Left lung (tissue), 10 donors: ENCODE measurements around the gene VEGFD. TPM values are rescaled to one million over a fixed set of nuclear protein-coding genes. Genes with fewer than 3 reads are reported as not detected.

Experiments
- ATAC-seq: fragments of 200-7000 bp; cut with Tn5 transposase; one replicate; pipeline ENCODE4 v1.9.1; 2020; ENCODE audit warnings: moderate library complexity
- DNase-seq, 4 donors: peaks; one replicate each; pipeline ENCODE4 v3.0.0-alpha.2; 2013 to 2020
- H3K27ac ChIP-seq, 2 donors: fragments of 200-600 bp; sonication (generic) in 1 of 2; one replicate each; pipeline versions ENCODE4 v1.5.0 to v1.8.0; 2020 to 2021
- H3K27me3 ChIP-seq, 2 donors: fragments of 200-600 bp; sonication (generic) in 1 of 2; one replicate each; pipeline versions ENCODE4 v1.5.0 to v1.8.0; 2020 to 2021
- H3K36me3 ChIP-seq, 2 donors: fragments of 200-600 bp; sonication (generic) in 1 of 2; one replicate each; pipeline versions ENCODE4 v1.5.0 to v1.8.0; 2020 to 2021
- H3K4me1 ChIP-seq, 2 donors: fragments of 200-600 bp; one replicate each; pipeline ENCODE4 v1.8.0; 2021
- H3K4me3 ChIP-seq, 2 donors: fragments of 200-600 bp; sonication (generic) in 1 of 2; one replicate each; pipeline versions ENCODE4 v1.5.0 to v1.8.0; 2020 to 2021; ENCODE audit warnings: mild to moderate bottlenecking in 1 of 2
- H3K9me3 ChIP-seq, 2 donors: fragments of 200-600 bp; sonication (generic) in 1 of 2; one replicate each; pipeline versions ENCODE4 v1.5.0 to v1.8.0; 2020 to 2021
- intact Hi-C, 2 donors: fragments of 100-400 bp; cut with DNase I; formaldehyde crosslinking; loops; one replicate each; pipeline versions ENCODE4 v1.11.2 to v1.14.2; 2022
- polyA plus RNA-seq, 6 donors: library from polyadenylated mRNA; unstranded; fragments of 120-200 nt; gene quantifications; one replicate each; pipeline ENCODE4 v1.2.1, GENCODE V29; 2013; ENCODE audit not compliant: insufficient read length in 6 of 6
- total RNA-seq, 2 donors: library from RNA; stranded (reverse); fragmentation: NEBNext Ultra II Directional; extraction: Animal tissue kit (Norgen Biotek cat#: 25700); gene quantifications; one replicate each; pipeline ENCODE4 v1.2.1, GENCODE V29; 2021
- TF ChIP-seq, protein P1 (sequence below), 2 donors: fragments of 200-600 bp; sonication (generic) in 1 of 2; IDR thresholded peaks; one replicate each; pipeline versions ENCODE4 v1.5.0 to v1.8.0; 2021; ENCODE audit warnings: antibody characterized with exemption in 2 of 2
- donor health status: DM: no; HTN: yes; CAD: no.
- donor health status: DM: no; HTN: no; CAD: no.

Gene VEGFD
- total and polyA plus RNA-seq, 8 donors = 6.2 to 68.4 (median 44.5) TPM

DNA sequence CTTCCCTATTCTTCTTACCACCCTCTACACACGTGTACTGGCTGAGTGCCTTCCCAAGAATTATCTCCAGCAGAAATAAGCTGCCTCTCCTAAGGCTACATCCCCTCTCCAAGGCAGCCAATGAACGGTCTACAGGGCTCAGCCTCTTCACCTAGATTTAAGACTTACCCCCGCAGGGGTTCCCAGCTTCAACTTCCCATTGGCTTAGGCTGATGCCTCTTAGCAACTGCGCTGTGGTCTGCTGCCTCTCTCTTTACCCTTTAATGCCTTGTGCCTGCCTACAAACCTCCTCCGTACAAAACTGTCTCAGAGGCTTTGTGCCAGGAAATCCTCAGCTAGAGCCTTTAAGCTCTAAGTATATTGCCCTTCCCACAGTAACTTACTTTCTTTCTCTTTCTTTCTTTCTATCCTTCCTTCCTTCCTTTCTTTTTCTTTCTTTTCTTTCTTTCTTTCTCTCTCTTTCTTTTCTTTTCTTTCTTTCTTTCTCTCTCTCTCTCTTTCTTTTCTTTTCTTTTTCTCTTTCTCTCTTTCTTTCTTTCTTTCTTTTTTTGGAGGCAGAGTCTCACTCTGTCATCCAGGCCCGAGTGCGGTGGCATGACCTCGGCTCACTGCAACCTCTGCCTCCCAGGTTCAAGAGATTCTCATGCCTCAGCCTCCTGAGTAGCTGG, 33.8 kb downstream of the VEGFD start:
- Histone ChIP-seq H3K4me3 (no peak overlapping the region), H3K4me1 (no peaks in the 10 kb centered on the region), H3K27ac (no peak overlapping the region), H3K9me3 (no peaks in the 10 kb centered on the region), H3K36me3 (no peaks in the 10 kb centered on the region), H3K27me3 (no peaks in the 10 kb centered on the region)
- intact Hi-C loops = no loop called here
- TF ChIP-seq, protein P1, sequence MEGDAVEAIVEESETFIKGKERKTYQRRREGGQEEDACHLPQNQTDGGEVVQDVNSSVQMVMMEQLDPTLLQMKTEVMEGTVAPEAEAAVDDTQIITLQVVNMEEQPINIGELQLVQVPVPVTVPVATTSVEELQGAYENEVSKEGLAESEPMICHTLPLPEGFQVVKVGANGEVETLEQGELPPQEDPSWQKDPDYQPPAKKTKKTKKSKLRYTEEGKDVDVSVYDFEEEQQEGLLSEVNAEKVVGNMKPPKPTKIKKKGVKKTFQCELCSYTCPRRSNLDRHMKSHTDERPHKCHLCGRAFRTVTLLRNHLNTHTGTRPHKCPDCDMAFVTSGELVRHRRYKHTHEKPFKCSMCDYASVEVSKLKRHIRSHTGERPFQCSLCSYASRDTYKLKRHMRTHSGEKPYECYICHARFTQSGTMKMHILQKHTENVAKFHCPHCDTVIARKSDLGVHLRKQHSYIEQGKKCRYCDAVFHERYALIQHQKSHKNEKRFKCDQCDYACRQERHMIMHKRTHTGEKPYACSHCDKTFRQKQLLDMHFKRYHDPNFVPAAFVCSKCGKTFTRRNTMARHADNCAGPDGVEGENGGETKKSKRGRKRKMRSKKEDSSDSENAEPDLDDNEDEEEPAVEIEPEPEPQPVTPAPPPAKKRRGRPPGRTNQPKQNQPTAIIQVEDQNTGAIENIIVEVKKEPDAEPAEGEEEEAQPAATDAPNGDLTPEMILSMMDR (IDR thresholded peaks at IDR 0.05) = no peak
- DNase-seq (no peak), ATAC-seq (no peak)

DNA sequence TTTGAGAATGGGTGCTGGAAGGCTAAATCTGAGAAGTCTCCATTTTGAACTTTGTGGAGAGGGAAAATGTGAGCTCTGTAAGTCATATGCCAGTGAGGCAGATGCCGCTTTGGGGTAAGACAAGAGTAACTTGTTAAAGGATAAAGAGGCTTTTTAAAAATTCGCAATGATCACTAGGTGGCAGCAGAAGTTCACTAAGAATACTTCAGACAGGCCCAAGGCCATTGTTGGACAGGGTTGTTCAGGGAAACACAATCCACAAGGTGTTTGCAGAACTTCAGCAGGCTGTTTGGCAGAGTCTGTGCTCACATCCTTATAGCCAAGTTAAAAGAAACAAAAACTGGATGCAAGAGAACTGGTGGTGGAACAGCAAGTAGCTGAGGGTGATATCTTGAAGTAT, 35.2 kb downstream of the VEGFD start:
- peak; percentile 93 for ATAC-seq
- TF ChIP-seq, protein P1 (IDR thresholded peaks at IDR 0.05) = peak in 1 of 2 donors; percentile 47

DNA sequence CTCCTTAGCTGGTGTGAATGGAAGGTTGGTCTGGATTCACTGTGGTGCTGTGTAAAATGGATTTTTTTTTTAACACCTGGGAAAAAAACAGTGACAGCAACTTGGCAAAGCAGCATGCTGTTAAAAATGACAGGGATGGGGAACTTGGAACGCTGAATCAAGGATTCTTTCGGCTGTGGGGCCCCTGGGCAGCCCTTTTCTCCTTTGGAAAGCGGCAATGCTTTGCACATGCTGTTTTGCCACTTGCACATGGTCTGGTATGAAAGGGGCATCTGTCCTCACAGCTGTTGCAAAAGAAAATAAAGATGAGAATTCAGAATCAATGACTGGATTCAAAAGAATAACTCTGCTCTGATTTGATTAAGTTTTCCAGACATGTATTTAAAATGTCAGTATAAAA, 38.2 kb downstream of the VEGFD start:
- TF ChIP-seq, protein P1 (IDR thresholded peaks at IDR 0.05) = no peak

More for the DNA sequence above, 35.2 kb downstream of the VEGFD start:
- no peaks in the 10 kb centered on the region for H3K9me3 ChIP-seq
- no peaks in the 10 kb centered on the region for H3K27me3 ChIP-seq
- H3K4me1 ChIP-seq = no peaks in the 10 kb centered on the region
- no peak overlapping the region for H3K4me3 ChIP-seq
- intact Hi-C loops = loop anchor here in 1 of 2 donors (5.0 kb wide), 1 partner anchor 118 kb away; no protein-coding TSS in a partner anchor
- peak in 2 of 4 donors; percentile 53 to 74 for DNase-seq
- H3K27ac ChIP-seq = no peak overlapping the region
- no peaks in the 10 kb centered on the region for H3K36me3 ChIP-seq

DNA sequence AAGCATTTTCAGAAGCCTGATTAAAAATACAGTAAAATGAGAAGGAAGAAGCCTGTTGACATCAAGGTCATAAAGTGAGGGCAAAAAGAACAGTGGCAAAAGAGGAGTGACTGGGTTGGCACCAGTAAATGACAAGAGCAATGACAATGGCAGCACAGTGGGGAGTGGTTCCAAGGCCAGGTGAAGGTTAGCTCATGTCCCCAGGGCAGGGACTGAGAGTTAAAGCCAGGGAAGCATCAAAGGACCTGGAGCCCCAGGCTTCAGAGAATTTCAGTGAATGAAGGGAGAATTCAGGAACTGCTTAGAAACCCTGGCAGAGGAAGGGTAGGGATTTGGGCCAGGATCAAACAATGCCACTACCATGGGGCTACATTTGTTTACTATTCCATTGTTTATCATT, 40.1 kb downstream of the VEGFD start:
- DNase-seq = no peak
- intact Hi-C loops = no loop called here
- TF ChIP-seq, protein P1 (IDR thresholded peaks at IDR 0.05) = no peak
- ATAC-seq = no peak
- Histone ChIP-seq H3K9me3 (no peaks in the 10 kb centered on the region), H3K4me1 (no peaks in the 10 kb centered on the region), H3K27me3 (no peaks in the 10 kb centered on the region), H3K4me3 (no peak overlapping the region), H3K27ac (no peak overlapping the region), H3K36me3 (no peaks in the 10 kb centered on the region)

More for the DNA sequence above, 38.2 kb downstream of the VEGFD start:
- no peak overlapping the region for H3K4me3 ChIP-seq
- H3K36me3 ChIP-seq = no peaks in the 10 kb centered on the region
- no peaks in the 10 kb centered on the region for H3K9me3 ChIP-seq
- no peaks in the 10 kb centered on the region for H3K27me3 ChIP-seq
- intact Hi-C loops = loop anchor here in 1 of 2 donors (5.0 kb wide), 1 partner anchor 121 kb away; no protein-coding TSS in a partner anchor
- ATAC-seq (no peak), DNase-seq (no peak)
- H3K27ac ChIP-seq = no peak overlapping the region
- H3K4me1 ChIP-seq = no peaks in the 10 kb centered on the region

DNA sequence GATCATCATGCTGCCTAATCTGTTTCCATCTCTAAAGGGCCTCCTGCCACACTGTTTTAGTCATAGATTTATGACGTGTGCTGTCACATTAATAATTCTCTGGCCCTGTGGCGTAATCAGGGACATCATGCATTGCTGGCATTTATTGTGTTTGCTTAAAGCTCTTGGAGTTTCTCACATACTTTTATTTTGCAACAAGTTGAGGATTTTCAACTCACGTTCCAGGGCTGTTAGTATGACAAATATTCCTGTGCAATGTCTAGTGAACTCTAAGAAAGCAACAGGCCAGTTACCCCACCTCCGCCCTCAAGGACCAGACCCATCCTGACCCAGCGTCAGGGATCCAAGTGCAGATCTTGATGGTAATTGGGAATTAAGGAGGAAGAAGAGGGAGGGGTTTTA, 41.1 kb downstream of the VEGFD start:
- no peaks in the 10 kb centered on the region for H3K27me3 ChIP-seq
- DNase-seq = peak in 2 of 4 donors; percentile 69 to 77
- no peak overlapping the region for H3K4me3 ChIP-seq
- peak overlapping the region in 1 of 2 donors; percentile 40 for H3K27ac ChIP-seq
- TF ChIP-seq, protein P1 (IDR thresholded peaks at IDR 0.05) = no peak
- no peaks in the 10 kb centered on the region for H3K36me3 ChIP-seq
- H3K9me3 ChIP-seq = no peaks in the 10 kb centered on the region
- intact Hi-C loops = no loop called here
- peak; percentile 84 for ATAC-seq
- no peaks in the 10 kb centered on the region for H3K4me1 ChIP-seq
